Measurements from ENCODE around the gene LHPP.

Gene LHPP

GRCh38 chr10:124644236-124644635 lies 182.6 kb downstream of the LHPP start:
- Histone ChIP-seq H3K27me3 (ENCODE audit: insufficient read depth, insufficient read length) (no peaks in the 10 kb centered on the region), H3K9me3 (ENCODE audit: insufficient read depth, low read length) (no peaks in the 10 kb centered on the region), H3K4me3 (ENCODE audit: insufficient read length, low read depth) (no peak overlapping the region), H3K9ac (ENCODE audit: insufficient read length, low read depth) (no peak overlapping the region), H3K36me3 (ENCODE audit: insufficient read depth, insufficient read length, low read length) (peaks cover 14% of the 10 kb centered on the region), H3K4me1 (ENCODE audit: insufficient read depth, insufficient read length) (peaks cover 7% of the 10 kb centered on the region)
- TF ChIP-seq ZNF274 (IDR thresholded peaks at IDR 0.05; ENCODE audit: low read depth, low read length) (no peak), SUZ12 (IDR thresholded peaks at IDR 0.05; ENCODE audit: extremely low read depth, insufficient read depth, insufficient read length) (no peak), YY1 (IDR thresholded peaks at IDR 0.05; ENCODE audit: insufficient read depth, insufficient read length) (no peak)
- no peak for DNase-seq (ENCODE audit: low read depth, low spot score)

GRCh38 chr10:124644771-124645415 lies 183.3 kb downstream of the LHPP start:
- H3K4me3 ChIP-seq (ENCODE audit: insufficient read length, low read depth): no peak overlapping the region
- H3K4me1 ChIP-seq (ENCODE audit: insufficient read depth, insufficient read length): peaks cover 13% of the 10 kb centered on the region
- no peak overlapping the region for H3K9ac ChIP-seq (ENCODE audit: insufficient read length, low read depth)
- H3K36me3 ChIP-seq (ENCODE audit: insufficient read depth, insufficient read length, low read length): peaks cover 14% of the 10 kb centered on the region
- DNase-seq (ENCODE audit: low read depth, low spot score): no peak
- H3K27me3 ChIP-seq (ENCODE audit: insufficient read depth, insufficient read length): no peaks in the 10 kb centered on the region
- H3K9me3 ChIP-seq (ENCODE audit: insufficient read depth, low read length): no peaks in the 10 kb centered on the region
- TF ChIP-seq SUZ12 (IDR thresholded peaks at IDR 0.05; ENCODE audit: extremely low read depth, insufficient read depth, insufficient read length) (no peak), ZNF274 (IDR thresholded peaks at IDR 0.05; ENCODE audit: low read depth, low read length) (no peak), YY1 (IDR thresholded peaks at IDR 0.05; ENCODE audit: insufficient read depth, insufficient read length) (no peak)

GRCh38 chr10:124645467-124646095 lies 184.0 kb downstream of the LHPP start:
- no peak for TF ChIP-seq YY1 (IDR thresholded peaks at IDR 0.05; ENCODE audit: insufficient read depth, insufficient read length)
- TF ChIP-seq ZNF274 (IDR thresholded peaks at IDR 0.05; ENCODE audit: low read depth, low read length): no peak
- TF ChIP-seq SUZ12 (IDR thresholded peaks at IDR 0.05; ENCODE audit: extremely low read depth, insufficient read depth, insufficient read length): no peak
- Histone ChIP-seq H3K4me3 (ENCODE audit: insufficient read length, low read depth) (no peak overlapping the region), H3K9ac (ENCODE audit: insufficient read length, low read depth) (no peak overlapping the region), H3K36me3 (ENCODE audit: insufficient read depth, insufficient read length, low read length) (peaks cover 14% of the 10 kb centered on the region), H3K4me1 (ENCODE audit: insufficient read depth, insufficient read length) (peaks cover 18% of the 10 kb centered on the region), H3K9me3 (ENCODE audit: insufficient read depth, low read length) (no peaks in the 10 kb centered on the region), H3K27me3 (ENCODE audit: insufficient read depth, insufficient read length) (no peaks in the 10 kb centered on the region)
- no peak for DNase-seq (ENCODE audit: low read depth, low spot score)

GRCh38 chr10:124646483-124647352 lies 185.1 kb downstream of the LHPP start:
- Histone ChIP-seq H3K4me1 (ENCODE audit: insufficient read depth, insufficient read length) (peaks cover 26% of the 10 kb centered on the region), H3K36me3 (ENCODE audit: insufficient read depth, insufficient read length, low read length) (peaks cover 14% of the 10 kb centered on the region), H3K27me3 (ENCODE audit: insufficient read depth, insufficient read length) (no peaks in the 10 kb centered on the region), H3K4me3 (ENCODE audit: insufficient read length, low read depth) (no peak overlapping the region), H3K9me3 (ENCODE audit: insufficient read depth, low read length) (no peaks in the 10 kb centered on the region), H3K9ac (ENCODE audit: insufficient read length, low read depth) (no peak overlapping the region)
- no peak for DNase-seq (ENCODE audit: low read depth, low spot score)
- TF ChIP-seq ZNF274 (IDR thresholded peaks at IDR 0.05; ENCODE audit: low read depth, low read length) (no peak), SUZ12 (IDR thresholded peaks at IDR 0.05; ENCODE audit: extremely low read depth, insufficient read depth, insufficient read length) (no peak), YY1 (IDR thresholded peaks at IDR 0.05; ENCODE audit: insufficient read depth, insufficient read length) (no peak)

- H3K9me3 ChIP-seq (ENCODE audit: insufficient read depth, low read length): no peaks in the 10 kb centered on the region
- no peak for TF ChIP-seq SUZ12 (IDR thresholded peaks at IDR 0.05; ENCODE audit: extremely low read depth, insufficient read depth, insufficient read length)
- TF ChIP-seq YY1 (IDR thresholded peaks at IDR 0.05; ENCODE audit: insufficient read depth, insufficient read length): no peak
- no peak for TF ChIP-seq ZNF274 (IDR thresholded peaks at IDR 0.05; ENCODE audit: low read depth, low read length)
- H3K4me3 ChIP-seq (ENCODE audit: insufficient read length, low read depth): no peak overlapping the region
- H3K36me3 ChIP-seq (ENCODE audit: insufficient read depth, insufficient read length, low read length): peaks cover 7% of the 10 kb centered on the region
- no peak overlapping the region for H3K9ac ChIP-seq (ENCODE audit: insufficient read length, low read depth)
- H3K27me3 ChIP-seq (ENCODE audit: insufficient read depth, insufficient read length): no peaks in the 10 kb centered on the region
- DNase-seq (ENCODE audit: low read depth, low spot score): no peak
- H3K4me1 ChIP-seq (ENCODE audit: insufficient read depth, insufficient read length): peaks cover 26% of the 10 kb centered on the region
These were observed 186.0 kb downstream of the LHPP start for GRCh38 chr10:124647421-124648130.

GRCh38 chr10:124648131-124648475 lies 186.5 kb downstream of the LHPP start:
- no peak for DNase-seq (ENCODE audit: low read depth, low spot score)
- TF ChIP-seq ZNF274 (IDR thresholded peaks at IDR 0.05; ENCODE audit: low read depth, low read length) (no peak), YY1 (IDR thresholded peaks at IDR 0.05; ENCODE audit: insufficient read depth, insufficient read length) (no peak)

More at GRCh38 chr10:124648131-124648475, 186.5 kb downstream of the LHPP start:
- H3K4me1 ChIP-seq (ENCODE audit: insufficient read depth, insufficient read length): peaks cover 26% of the 10 kb centered on the region
- H3K27me3 ChIP-seq (ENCODE audit: insufficient read depth, insufficient read length): no peaks in the 10 kb centered on the region
- H3K4me3 ChIP-seq (ENCODE audit: insufficient read length, low read depth): no peak overlapping the region
- no peaks in the 10 kb centered on the region for H3K9me3 ChIP-seq (ENCODE audit: insufficient read depth, low read length)
- no peak overlapping the region for H3K9ac ChIP-seq (ENCODE audit: insufficient read length, low read depth)
- peaks cover 7% of the 10 kb centered on the region for H3K36me3 ChIP-seq (ENCODE audit: insufficient read depth, insufficient read length, low read length)
